Brain microvascular endothelial cell (primary cell): ENCODE results near the gene GALNT18.

Experiments
- DNase-seq: peaks from one replicate; pipeline ENCODE4 v3.0.0-alpha.2; 2020
- H3K27ac ChIP-seq: fragments of 250-450 bp; sonication (Bioruptor Pico); 2 replicates; pipeline ENCODE4 v1.5.1; 2020; ENCODE audit warnings: mild to moderate bottlenecking, moderate library complexity
- H3K27me3 ChIP-seq: fragments of 250-450 bp; sonication (Bioruptor Pico); replicated peaks from 2 replicates; pipeline ENCODE4 v1.5.1; 2020; ENCODE audit warnings: mild to moderate bottlenecking
- H3K36me3 ChIP-seq: fragments of 250-450 bp; sonication (Bioruptor Pico); replicated peaks from 2 replicates; pipeline ENCODE4 v1.5.1; 2020; ENCODE audit warnings: mild to moderate bottlenecking
- H3K4me3 ChIP-seq: 2 replicates; pipeline ENCODE4 v1.5.1; 2011; ENCODE audit warnings: low read depth, mild to moderate bottlenecking, control low read depth, low read length, moderate library complexity
- in situ Hi-C: cut with HindIII; loops from 2 replicates; pipeline ENCODE4 v1.10.0; 2017; ENCODE audit warnings: low sequenced_read_pairs, low pct_ligation_motif_present
- TF ChIP-seq, protein P1 (sequence below): IDR thresholded peaks from 2 replicates; pipeline ENCODE4 v1.5.1; 2011; ENCODE audit warnings: low read depth, mild to moderate bottlenecking, moderate library complexity, low read length, control low read depth, inconsistent platforms; ENCODE audit errors: missing control alignments

GALNT18 gene

DNA sequence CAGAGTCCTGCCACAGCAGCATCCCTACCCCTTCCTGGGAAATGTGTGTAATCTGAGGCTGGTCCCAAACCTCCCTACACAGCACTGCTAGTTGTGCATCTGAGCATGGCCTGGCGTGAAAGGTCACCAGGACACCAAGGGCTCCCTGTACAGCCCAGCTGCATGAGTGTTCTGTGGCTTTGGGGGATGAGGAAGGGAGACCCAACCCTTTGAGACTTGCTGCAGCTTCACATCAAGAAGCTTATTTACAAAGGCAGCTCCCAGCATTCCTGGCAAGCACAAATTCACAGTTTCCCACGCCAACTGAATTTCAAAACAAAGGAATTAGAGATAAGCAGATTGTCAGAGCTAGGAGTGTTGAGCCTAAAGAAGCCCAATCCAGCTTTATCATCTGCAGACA lies 301.0 kb downstream of the GALNT18 start:
- no peaks in the 10 kb centered on the region for H3K36me3 ChIP-seq
- H3K27ac ChIP-seq, result no peak overlapping the region
- no peaks in the 10 kb centered on the region for H3K27me3 ChIP-seq
- no peak overlapping the region for H3K4me3 ChIP-seq
- in situ Hi-C loops, result no loop called here
- DNase-seq, result no peak
- TF ChIP-seq, protein P1, sequence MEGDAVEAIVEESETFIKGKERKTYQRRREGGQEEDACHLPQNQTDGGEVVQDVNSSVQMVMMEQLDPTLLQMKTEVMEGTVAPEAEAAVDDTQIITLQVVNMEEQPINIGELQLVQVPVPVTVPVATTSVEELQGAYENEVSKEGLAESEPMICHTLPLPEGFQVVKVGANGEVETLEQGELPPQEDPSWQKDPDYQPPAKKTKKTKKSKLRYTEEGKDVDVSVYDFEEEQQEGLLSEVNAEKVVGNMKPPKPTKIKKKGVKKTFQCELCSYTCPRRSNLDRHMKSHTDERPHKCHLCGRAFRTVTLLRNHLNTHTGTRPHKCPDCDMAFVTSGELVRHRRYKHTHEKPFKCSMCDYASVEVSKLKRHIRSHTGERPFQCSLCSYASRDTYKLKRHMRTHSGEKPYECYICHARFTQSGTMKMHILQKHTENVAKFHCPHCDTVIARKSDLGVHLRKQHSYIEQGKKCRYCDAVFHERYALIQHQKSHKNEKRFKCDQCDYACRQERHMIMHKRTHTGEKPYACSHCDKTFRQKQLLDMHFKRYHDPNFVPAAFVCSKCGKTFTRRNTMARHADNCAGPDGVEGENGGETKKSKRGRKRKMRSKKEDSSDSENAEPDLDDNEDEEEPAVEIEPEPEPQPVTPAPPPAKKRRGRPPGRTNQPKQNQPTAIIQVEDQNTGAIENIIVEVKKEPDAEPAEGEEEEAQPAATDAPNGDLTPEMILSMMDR, result no peak

DNA sequence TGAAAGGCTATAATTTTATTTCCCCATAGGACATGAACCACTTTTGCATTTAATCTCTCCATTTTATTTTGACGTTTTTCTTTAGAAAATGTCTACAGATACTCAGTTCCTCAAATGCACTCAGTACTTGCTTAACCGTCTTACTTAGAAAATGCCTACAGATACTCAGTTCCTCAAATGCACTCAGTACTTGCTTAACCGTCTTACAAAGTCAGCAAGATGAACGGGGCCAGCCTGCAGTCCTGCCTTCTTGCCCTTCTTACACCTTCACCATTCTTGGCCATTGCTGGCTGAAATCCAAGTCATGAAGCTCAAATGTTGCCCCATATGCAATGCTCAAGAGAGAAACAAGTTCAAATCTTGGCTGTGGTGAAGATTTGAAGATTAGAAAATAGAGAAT lies 302.8 kb downstream of the GALNT18 start:
- H3K27ac ChIP-seq, result no peak overlapping the region
- no peak overlapping the region for H3K4me3 ChIP-seq
- DNase-seq, result no peak
- H3K27me3 ChIP-seq, result no peaks in the 10 kb centered on the region
- TF ChIP-seq, protein P1, result no peak
- in situ Hi-C loops, result no loop called here
- no peaks in the 10 kb centered on the region for H3K36me3 ChIP-seq

DNA sequence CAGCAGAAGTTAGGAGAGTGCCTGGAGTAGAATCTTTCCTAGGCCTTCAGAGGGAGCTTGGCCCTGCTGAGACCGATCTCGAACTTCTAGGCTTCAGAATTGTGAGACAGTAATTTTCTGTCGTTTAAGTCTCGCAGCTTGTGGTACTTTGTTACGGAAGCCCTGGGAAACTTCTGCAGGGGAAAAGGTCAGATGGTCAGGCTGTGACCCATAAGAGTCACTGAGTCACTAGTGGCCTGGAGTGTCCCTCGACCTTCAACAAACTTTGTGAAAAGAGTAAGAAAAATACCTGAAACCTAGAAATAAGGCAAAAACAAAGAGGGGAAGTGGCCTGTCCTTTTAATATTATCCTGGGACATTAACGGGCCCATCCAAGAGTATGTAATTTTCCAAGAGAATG lies 303.3 kb downstream of the GALNT18 start:
- Histone ChIP-seq H3K36me3 (no peaks in the 10 kb centered on the region), H3K27me3 (no peaks in the 10 kb centered on the region), H3K27ac (no peak overlapping the region), H3K4me3 (no peak overlapping the region)
- no peak for DNase-seq
- TF ChIP-seq, protein P1, result no peak
- in situ Hi-C loops, result no loop called here

DNA sequence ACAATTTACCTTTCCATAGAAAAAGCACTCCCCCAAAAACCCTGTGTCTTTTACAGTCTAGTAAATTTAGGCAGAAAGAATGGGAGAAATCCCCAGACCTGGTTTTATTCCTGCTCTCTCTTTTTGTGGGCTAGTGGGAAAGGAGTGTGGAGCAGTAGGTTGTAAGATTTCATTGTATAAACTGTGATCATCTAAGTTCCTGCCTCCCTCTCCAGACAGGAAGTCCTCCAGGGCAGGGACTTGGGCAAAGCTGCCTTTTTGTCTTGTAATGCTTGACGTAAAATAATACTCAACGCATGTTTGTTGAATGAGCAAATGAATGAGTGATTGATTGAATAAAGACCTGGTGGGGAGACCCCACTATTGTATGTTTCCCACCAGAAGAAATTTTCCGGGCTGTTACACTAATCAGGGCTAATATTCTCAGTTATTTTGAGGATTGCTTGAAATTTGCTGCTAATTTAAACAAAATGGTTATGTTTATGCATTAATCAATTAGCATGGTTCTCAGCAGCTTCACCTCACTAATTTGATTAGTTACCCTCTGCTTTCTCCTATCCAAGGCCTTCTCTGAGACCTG lies 305.1 kb downstream of the GALNT18 start:
- Histone ChIP-seq H3K4me3 (no peak overlapping the region), H3K36me3 (no peaks in the 10 kb centered on the region), H3K27ac (no peak overlapping the region), H3K27me3 (no peaks in the 10 kb centered on the region)
- in situ Hi-C loops, result no loop called here
- TF ChIP-seq, protein P1, result no peak
- DNase-seq, result no peak

DNA sequence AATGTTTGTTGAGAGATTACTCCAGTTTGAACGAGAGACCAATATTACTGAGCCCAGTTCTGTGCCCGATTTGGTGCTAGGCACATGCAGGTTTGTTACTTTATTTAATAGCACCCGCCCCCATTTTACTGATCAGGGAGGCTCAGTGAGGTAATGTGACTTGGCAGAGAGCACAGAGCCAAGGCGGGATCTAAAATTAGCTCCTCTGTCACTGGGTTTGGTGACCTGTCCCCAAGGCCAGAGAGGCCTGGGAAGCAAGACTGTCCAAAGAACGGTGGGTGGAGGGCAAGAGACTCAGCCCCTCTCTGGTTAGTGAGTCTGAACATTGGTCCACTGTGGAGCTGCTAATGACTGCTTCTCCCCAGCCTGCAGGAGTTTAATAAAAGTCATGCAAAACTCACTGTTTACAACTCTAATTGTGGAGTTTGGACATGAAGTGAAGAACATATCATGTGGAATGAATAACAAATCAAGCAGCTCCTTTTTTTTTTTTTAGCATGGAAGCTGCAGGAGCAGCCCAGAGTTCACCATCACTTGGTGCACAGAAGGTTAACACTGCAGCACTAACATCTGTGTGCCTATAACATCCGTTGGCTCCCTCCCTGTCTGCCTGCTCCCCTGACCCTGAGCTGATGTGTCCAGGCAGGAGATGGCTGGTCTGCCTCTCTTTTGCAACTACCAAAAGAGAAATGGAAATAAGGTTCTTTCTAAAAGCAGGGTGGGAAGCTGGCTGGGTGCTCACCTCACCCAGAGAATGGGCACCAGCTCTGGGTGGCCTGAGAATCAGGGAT lies 307.7 kb downstream of the GALNT18 start:
- Histone ChIP-seq H3K27me3 (no peaks in the 10 kb centered on the region), H3K36me3 (no peaks in the 10 kb centered on the region), H3K4me3 (no peak overlapping the region), H3K27ac (no peak overlapping the region)
- TF ChIP-seq, protein P1, result no peak
- DNase-seq, result no peak
- in situ Hi-C loops, result no loop called here
